ENCODE results near the gene LHX3. TPM values are rescaled to one million over a fixed set of nuclear protein-coding genes. Genes with fewer than 3 reads are reported as not detected.
A peak's percentile ranks its signal among the peaks of the same experiment; 100 is the strongest.

The LHX3 gene
- total RNA-seq, 1 donor from 2014 or later, result not detected

DNA sequence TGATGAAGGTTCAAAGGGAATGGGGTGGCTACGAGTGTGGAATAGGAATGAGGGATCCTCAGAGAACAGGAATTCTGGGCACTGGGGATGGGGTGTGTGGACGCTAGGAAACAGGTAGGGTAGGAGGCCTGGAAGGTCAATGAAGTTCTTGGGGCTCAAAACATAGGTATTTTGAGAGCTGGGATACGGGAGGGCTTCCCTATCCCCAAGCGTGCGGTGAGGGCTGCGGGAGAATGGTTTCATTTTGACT lies 40.0 kb upstream of the LHX3 start:
- no peak for TF ChIP-seq EZH2phosphoT487 (IDR thresholded peaks at IDR 0.05)
- TF ChIP-seq, protein P1, sequence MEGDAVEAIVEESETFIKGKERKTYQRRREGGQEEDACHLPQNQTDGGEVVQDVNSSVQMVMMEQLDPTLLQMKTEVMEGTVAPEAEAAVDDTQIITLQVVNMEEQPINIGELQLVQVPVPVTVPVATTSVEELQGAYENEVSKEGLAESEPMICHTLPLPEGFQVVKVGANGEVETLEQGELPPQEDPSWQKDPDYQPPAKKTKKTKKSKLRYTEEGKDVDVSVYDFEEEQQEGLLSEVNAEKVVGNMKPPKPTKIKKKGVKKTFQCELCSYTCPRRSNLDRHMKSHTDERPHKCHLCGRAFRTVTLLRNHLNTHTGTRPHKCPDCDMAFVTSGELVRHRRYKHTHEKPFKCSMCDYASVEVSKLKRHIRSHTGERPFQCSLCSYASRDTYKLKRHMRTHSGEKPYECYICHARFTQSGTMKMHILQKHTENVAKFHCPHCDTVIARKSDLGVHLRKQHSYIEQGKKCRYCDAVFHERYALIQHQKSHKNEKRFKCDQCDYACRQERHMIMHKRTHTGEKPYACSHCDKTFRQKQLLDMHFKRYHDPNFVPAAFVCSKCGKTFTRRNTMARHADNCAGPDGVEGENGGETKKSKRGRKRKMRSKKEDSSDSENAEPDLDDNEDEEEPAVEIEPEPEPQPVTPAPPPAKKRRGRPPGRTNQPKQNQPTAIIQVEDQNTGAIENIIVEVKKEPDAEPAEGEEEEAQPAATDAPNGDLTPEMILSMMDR (IDR thresholded peaks at IDR 0.05), result no peak
- no peak for DNase-seq (ENCODE audit: low spot score)
- peaks cover 9% of the 10 kb centered on the region for H3K27me3 ChIP-seq
- H3K27me3 Mint-ChIP-seq (ENCODE audit: insufficient read depth, low read depth), result peaks cover 15% of the 10 kb centered on the region
- peak overlapping the region; percentile 82 for H3K4me2 ChIP-seq
- H3K4me3 Mint-ChIP-seq, result peak overlapping the region; percentile 95
- H3K4me1 ChIP-seq, result peaks cover 26% of the 10 kb centered on the region
- H3K9ac ChIP-seq, result peak overlapping the region; percentile 44
- no peak overlapping the region for H3K27ac ChIP-seq
- H3F3A ChIP-seq (ENCODE audit: low read depth), result peaks cover 13% of the 10 kb centered on the region
- H3K9me3 ChIP-seq (ENCODE audit: low read depth), result no peaks in the 10 kb centered on the region
- H3K9me3 Mint-ChIP-seq, result no peaks in the 10 kb centered on the region
- H3K79me2 ChIP-seq (ENCODE audit: low read depth), result peaks cover 53% of the 10 kb centered on the region
- H2AFZ ChIP-seq (replicated peaks), result peak overlapping the region; percentile 86
- H4K20me1 ChIP-seq (ENCODE audit: low read depth), result peaks cover 54% of the 10 kb centered on the region
- H3K36me3 Mint-ChIP-seq, result no peaks in the 10 kb centered on the region
- peaks cover 46% of the 10 kb centered on the region for H3K4me1 Mint-ChIP-seq
- peak overlapping the region; percentile 98 for H3K4me3 ChIP-seq
- H3K36me3 ChIP-seq, result no peaks in the 10 kb centered on the region
- peak overlapping the region; percentile 74 for H3K27ac Mint-ChIP-seq

DNA sequence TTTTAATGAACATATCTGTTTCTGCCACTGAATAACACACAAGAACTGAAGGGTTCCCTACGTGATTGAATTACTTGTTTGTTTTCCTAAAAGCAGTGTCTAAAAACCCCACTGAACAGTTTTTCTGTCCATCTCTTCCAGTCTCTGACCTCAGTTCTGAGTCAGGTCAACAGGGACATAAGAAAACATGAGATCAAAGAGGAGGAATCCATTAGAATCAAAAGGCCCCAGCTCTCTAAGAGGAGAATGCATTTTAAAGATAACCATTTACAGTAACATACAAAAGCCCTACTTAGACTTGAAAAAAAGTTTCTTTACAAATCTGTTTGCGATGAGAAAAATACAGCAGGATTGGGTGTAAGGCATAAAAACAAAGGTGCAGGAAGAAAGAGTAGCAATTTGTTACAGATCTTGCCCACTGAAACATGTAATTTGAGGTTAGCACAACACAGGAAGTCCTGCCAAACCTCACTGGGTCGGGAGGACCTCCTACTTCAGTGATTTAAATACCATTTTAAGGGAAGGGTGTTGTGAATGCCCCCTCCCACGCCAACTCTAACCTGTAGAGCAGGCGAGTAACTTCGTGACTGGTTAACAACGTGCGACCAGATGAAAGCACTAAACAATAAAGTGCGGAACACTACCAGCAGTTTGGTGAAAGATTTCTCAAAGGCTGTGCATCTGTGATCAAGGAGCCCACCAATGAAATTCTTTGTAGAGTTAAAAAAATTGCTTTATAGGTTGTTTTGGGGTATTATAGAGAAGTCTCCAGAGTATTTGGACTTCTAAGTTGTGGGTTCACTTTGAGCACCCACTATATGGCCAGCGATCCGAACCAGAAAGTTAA lies 39.4 kb upstream of the LHX3 start:
- Histone ChIP-seq H3K27me3 (peaks cover 9% of the 10 kb centered on the region), H3F3A (ENCODE audit: low read depth) (peaks cover 13% of the 10 kb centered on the region), H3K4me2 (peak overlapping the region; percentile 82), H3K4me3 (peak overlapping the region; percentile 98), H3K79me2 (ENCODE audit: low read depth) (peaks cover 59% of the 10 kb centered on the region), H3K9ac (peak overlapping the region; percentile 44), H2AFZ (replicated peaks) (peak overlapping the region; percentile 86), H3K9me3 (ENCODE audit: low read depth) (no peaks in the 10 kb centered on the region), H3K36me3 (no peaks in the 10 kb centered on the region), H3K27ac (no peak overlapping the region), H3K4me1 (peaks cover 26% of the 10 kb centered on the region), H4K20me1 (ENCODE audit: low read depth) (peaks cover 60% of the 10 kb centered on the region)
- H3K36me3 Mint-ChIP-seq, result no peaks in the 10 kb centered on the region
- H3K4me3 Mint-ChIP-seq, result peak overlapping the region; percentile 95
- peak overlapping the region; percentile 74 for H3K27ac Mint-ChIP-seq
- TF ChIP-seq EZH2phosphoT487 (IDR thresholded peaks at IDR 0.05) (no peak), EZH2 (IDR thresholded peaks at IDR 0.05) (no peak)
- TF ChIP-seq, protein P1 (IDR thresholded peaks at IDR 0.05), result no peak
- H3K4me1 Mint-ChIP-seq, result peaks cover 43% of the 10 kb centered on the region
- H3K9me3 Mint-ChIP-seq, result no peaks in the 10 kb centered on the region
- DNase-seq (ENCODE audit: low spot score), result no peak
- peaks cover 11% of the 10 kb centered on the region for H3K27me3 Mint-ChIP-seq (ENCODE audit: insufficient read depth, low read depth)

DNA sequence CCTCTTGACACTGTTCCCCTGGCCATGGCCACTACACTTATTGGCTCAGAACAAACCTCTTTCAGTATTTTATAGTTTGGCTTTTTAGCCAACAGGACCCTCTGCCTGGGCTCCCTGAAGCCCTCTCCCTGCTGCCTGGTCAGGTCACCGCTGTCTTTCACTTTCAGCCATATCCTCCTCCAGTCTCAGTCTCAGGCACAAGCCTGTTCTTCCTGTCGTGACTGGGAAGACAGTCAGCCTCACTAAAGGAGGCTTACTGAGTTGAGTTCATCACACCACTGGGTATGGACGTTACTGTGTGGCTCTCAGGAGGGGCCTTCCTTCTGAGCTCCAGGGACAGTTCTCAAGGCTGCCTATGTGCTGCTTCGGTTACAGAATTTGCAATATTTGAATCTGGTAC lies 38.7 kb upstream of the LHX3 start:
- peaks cover 67% of the 10 kb centered on the region for H4K20me1 ChIP-seq (ENCODE audit: low read depth)
- TF ChIP-seq EZH2phosphoT487 (IDR thresholded peaks at IDR 0.05) (no peak), EZH2 (IDR thresholded peaks at IDR 0.05) (no peak)
- TF ChIP-seq, protein P1 (IDR thresholded peaks at IDR 0.05), result no peak
- no peak overlapping the region for H3K27ac ChIP-seq
- no peak overlapping the region for H3K4me3 ChIP-seq
- no peaks in the 10 kb centered on the region for H3K36me3 Mint-ChIP-seq
- H3K4me2 ChIP-seq, result peak overlapping the region; percentile 82
- H3K27ac Mint-ChIP-seq, result no peak overlapping the region
- peaks cover 65% of the 10 kb centered on the region for H3K79me2 ChIP-seq (ENCODE audit: low read depth)
- H3K27me3 Mint-ChIP-seq (ENCODE audit: insufficient read depth, low read depth), result peaks cover 11% of the 10 kb centered on the region
- no peak overlapping the region for H2AFZ ChIP-seq (replicated peaks)
- no peaks in the 10 kb centered on the region for H3K36me3 ChIP-seq
- no peak overlapping the region for H3K9ac ChIP-seq
- no peaks in the 10 kb centered on the region for H3K9me3 Mint-ChIP-seq
- peak overlapping the region; percentile 95 for H3K4me3 Mint-ChIP-seq
- H3K4me1 ChIP-seq, result peaks cover 26% of the 10 kb centered on the region
- DNase-seq (ENCODE audit: low spot score), result no peak
- H3K9me3 ChIP-seq (ENCODE audit: low read depth), result no peaks in the 10 kb centered on the region
- H3K4me1 Mint-ChIP-seq, result peaks cover 43% of the 10 kb centered on the region
- peaks cover 9% of the 10 kb centered on the region for H3K27me3 ChIP-seq
- H3F3A ChIP-seq (ENCODE audit: low read depth), result peaks cover 13% of the 10 kb centered on the region
